Fibroblast of gingiva (primary cell): Measurements from ENCODE around the gene ARHGEF37.
"Not testable (repeated sequence)": the region's sequence is repeated elsewhere in the genome, so short reads cannot be mapped to it uniquely, and the experiment has no call there.

ENCODE experiments used
- DNase-seq: peaks from one replicate; pipeline ENCODE4 v3.0.0-alpha.2; 2011; ENCODE audit warnings: low read depth

ARHGEF37 gene, protein sequence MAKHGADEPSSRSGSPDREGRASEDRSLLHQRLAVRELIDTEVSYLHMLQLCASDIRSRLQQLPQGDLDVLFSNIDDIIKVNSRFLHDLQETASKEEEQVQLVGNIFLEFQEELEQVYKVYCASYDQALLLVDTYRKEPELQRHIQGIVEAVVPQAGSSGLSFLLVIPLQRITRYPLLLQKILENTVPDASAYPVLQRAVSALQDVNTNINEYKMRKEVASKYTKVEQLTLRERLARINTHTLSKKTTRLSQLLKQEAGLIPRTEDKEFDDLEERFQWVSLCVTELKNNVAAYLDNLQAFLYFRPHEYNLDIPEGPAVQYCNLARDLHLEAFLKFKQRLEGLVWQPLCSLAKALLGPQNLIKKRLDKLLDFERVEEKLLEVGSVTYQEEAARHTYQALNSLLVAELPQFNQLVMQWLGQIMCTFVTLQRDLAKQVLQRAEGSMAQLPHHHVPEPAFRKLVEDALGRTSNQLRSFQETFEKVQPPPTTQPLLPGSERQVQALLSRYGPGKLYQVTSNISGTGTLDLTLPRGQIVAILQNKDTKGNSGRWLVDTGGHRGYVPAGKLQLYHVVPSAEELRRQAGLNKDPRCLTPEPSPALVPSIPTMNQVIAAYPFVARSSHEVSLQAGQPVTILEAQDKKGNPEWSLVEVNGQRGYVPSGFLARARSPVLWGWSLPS

GRCh38 chr5:149581192-149581861 is at the start of gene ARHGEF37:
TSS of gene ARHGEF37 (plus strand) at chr5:149581498. CDS start at chr5:149597770, 16,272 bp downstream.
- peak; percentile 40 for DNase-seq

GRCh38 chr5:149532413-149532812 is 48.9 kb upstream of the ARHGEF37 start:
- no peak for DNase-seq

DNA sequence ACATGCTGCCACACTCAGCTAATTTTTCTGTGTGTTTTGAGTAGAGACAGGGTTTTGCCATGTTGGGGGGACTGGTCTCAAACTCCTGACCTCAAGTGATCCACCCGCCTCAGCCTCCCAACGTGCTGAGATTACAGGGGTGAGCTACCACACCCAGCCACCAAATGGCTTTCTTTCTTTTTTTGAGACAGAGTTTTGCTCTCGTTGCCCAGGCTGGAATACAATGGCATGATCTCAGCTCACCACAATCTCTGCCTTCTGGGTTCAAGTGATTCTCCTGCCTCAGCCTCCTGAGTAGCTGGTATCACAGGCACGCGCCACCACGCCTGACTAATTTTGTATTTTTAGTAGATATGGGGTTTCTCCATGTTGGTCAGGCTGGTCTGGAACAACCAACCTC is 45.5 kb upstream of the ARHGEF37 start:
- not testable (repeated sequence) for DNase-seq

DNA sequence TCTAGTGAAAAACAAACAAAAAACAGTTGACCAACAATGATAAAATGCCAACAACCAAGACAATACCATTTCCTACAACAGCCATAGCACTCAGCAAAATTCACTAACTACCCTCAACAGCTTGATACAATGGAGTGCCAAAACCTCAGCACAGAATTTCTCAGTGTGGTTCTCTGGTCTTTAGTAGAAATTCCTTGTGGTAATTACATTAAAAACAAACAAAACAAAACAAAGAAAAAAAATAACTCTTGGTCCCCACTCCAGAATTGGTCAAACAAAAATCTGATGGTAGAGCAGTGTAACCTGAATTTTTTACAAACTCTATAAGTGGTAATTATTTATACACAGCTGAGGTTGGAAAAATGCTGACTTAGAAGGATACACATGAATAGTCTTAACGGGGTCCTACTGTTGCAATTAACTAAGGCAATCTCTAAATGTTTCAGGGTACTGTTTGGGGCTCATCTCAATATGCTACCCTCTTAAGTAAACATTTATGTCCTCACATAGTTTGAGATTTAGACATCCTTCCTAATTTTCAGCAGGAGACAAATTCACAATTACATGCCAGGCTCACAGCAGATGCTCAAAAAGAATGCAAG is 43.8 kb upstream of the ARHGEF37 start:
- DNase-seq: no peak

- DNase-seq: no peak
Measured at GRCh38 chr5:149540089-149540488, 41.2 kb upstream of the ARHGEF37 start.

GRCh38 chr5:149541893-149542292 is 39.4 kb upstream of the ARHGEF37 start:
- no peak for DNase-seq

GRCh38 chr5:149543361-149544027 is 37.8 kb upstream of the ARHGEF37 start:
- no peak for DNase-seq

GRCh38 chr5:149544028-149544420 is 37.3 kb upstream of the ARHGEF37 start:
- no peak for DNase-seq

GRCh38 chr5:149545327-149545726 is 36.0 kb upstream of the ARHGEF37 start:
- DNase-seq: no peak

DNA sequence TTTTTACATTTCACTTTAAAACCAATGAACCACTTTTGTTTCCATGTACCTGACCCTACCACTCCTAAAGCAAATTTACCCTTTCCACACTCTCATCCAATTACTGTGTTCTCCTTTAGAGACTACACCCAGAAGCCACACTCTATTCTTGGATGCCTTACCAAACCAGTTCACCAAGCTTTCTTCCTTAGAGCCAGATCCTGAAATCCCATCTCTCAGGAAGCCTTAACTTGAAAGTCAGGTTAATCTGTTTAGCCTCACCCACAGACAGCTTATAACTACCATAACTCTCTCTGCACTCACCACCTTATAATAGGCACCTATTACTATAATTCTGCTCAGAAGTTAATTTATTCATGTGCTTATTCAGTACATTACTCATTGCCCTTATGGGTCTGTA is 34.3 kb upstream of the ARHGEF37 start:
- DNase-seq: no peak

- peak; percentile 44 for DNase-seq
Measured at GRCh38 chr5:149549461-149550267, 31.6 kb upstream of the ARHGEF37 start.

DNA sequence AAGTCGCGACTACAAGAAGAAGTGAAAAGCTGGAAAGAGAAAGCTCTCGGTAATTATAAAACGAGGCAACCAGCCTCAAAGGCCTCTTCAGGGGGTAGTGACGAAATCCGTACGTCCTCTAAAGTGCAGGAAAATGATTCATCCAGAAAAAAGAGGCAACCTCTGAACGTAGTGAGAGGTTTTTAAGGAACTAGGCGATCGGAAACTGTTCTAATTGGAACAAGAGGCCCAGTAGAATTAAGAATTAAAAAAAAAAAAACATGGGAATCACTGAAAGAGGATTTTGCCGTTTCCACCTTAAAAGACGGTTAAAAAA is 31.1 kb upstream of the ARHGEF37 start:
- DNase-seq: peak; percentile 78

DNA sequence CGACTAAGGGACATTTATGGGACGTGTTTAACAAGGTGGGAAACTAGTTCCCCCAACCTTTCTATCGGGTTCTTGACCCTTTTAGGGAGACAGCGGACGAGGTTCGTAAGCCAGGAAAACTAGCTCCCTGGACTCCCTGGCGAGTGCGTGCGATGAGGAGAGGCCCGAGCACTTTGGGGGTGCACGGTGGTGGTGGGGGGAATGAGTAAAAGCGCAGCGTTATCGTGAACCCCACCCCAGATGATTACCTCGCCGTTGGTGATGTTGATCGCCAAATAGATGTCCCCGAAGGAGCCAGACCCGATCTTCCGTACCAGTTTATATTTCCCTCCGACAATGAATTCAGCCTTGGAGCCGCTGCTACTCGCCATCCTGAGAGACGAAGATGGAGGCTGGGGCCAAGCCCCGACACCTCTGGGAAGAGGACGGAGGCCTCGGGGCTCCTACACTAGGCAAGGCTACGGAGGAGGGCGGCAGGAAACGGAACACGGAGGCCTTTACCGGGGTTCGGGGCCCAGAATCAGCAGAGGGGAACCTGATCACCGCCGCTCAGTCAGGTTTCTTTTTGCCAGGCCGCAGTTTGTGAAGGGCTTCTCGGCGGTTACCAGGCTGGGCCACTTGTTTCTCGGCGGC is 30.6 kb upstream of the ARHGEF37 start:
- no peak for DNase-seq

GRCh38 chr5:149551227-149552037 is 29.9 kb upstream of the ARHGEF37 start, which contains the start of gene CSNK1A1:
TSS of gene CSNK1A1 (minus strand) at chr5:149551439. CDS start at chr5:149550964, 475 bp downstream.
- peak; percentile 98 for DNase-seq

- DNase-seq: no peak
Measured at GRCh38 chr5:149552038-149552494, 29.2 kb upstream of the ARHGEF37 start.

GRCh38 chr5:149552553-149553160 is 28.6 kb upstream of the ARHGEF37 start:
- DNase-seq: no peak

- peak; percentile 92 for DNase-seq
Measured at GRCh38 chr5:149559706-149560105, 21.6 kb upstream of the ARHGEF37 start.

DNA sequence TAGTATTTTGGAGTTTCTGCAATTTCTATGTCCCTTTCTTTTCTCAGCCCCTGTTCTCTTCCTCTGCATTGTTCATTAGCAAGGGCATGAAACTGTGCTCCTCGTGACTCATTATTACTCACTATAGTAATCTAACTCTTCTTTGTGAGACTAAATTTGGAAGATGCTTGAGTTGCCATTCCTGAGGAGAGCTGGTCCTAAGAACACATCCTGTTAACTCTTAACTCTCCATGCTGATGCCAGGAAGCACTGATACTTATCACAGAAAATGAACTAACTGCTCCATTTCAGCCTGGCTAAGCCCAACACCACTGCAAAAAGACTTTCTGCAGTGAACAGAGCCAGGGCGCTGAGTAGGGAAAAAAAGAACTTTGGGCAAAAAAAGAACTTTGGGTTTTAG is 19.4 kb upstream of the ARHGEF37 start:
- peak; percentile 91 for DNase-seq

DNA sequence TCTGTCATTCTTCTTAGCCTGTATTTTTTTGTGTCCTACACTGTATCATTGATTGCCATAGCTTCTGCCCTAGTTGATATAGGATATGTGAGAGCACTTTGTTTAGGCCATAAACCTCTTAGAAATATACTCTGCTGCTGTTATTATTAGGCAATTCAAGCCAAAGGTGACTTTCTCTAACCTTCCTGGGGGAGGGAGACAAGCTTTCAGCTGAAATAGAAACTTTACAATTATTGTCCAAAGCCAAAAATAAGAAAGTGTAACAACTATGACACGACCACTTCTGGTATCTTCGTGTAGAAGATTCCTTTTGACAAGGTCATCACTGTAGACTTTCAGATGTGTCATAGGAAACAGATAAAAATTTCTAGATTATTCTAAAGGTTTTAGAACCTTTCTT is 17.8 kb upstream of the ARHGEF37 start:
- DNase-seq: peak; percentile 50
